B cell (primary cell): ENCODE results near the gene ATP8A2. TPM values are rescaled to one million over a fixed set of nuclear protein-coding genes. Genes with fewer than 3 reads are reported as not detected.

ENCODE experiments used
- ATAC-seq: fragments of 200-7000 bp; cut with Tn5 transposase; one replicate; pipeline ENCODE4 v1.10.0; 2021; ENCODE audit warnings: low read depth, mild to moderate bottlenecking, moderate number of reproducible peaks, moderate library complexity
- CTCF ChIA-PET: fragments of 350-600 bp; sonication (Branson Sonifier 250); formaldehyde crosslinking; loops from one replicate; lab custom pipeline; 2021; ENCODE audit warnings: antibody characterized with exemption, inconsistent platforms; lab: Charles Lee
- POLR2A ChIA-PET: fragments of 350-600 bp; sonication (Branson Sonifier 250); formaldehyde crosslinking; loops from one replicate; lab custom pipeline; 2021; ENCODE audit warnings: antibody characterized with exemption; lab: Charles Lee
- DNase-seq: peaks from one replicate; pipeline ENCODE4 v3.0.0; 2013
- H2AFZ ChIP-seq: 2 replicates; pipeline ENCODE4 v1.6.1; 2012; ENCODE audit warnings: mild to moderate bottlenecking, low read depth, low read length; ENCODE audit not compliant: insufficient read depth, poor library complexity, severe bottlenecking
- H3K27ac ChIP-seq, 2 donors: 1 replicate in 1 of 2; 2 replicates in 1 of 2; pipeline ENCODE4 v1.5.1; 2012 to 2013; ENCODE audit warnings: low read length in 2 of 2, mild to moderate bottlenecking in 2 of 2, moderate library complexity in 1 of 2
- H3K27me3 ChIP-seq, 4 experiments: fragments of 200-600 bp in 1 of 4; sonication (generic) in 1 of 4; replicated peaks in 1 of 4; 1 replicate in 2 of 4; 2 replicates in 2 of 4; pipeline versions ENCODE4 v1.6.1 to v1.7.0; 2013 to 2016; ENCODE audit warnings: low read length in 3 of 4, mild to moderate bottlenecking in 2 of 4, mixed read lengths in 1 of 4, moderate library complexity in 1 of 4; ENCODE audit not compliant: insufficient read depth in 4 of 4, control insufficient read depth in 3 of 4; ENCODE audit errors: control extremely low read depth in 1 of 4
- H3K36me3 ChIP-seq, 2 experiments: replicated peaks in 1 of 2; 1 replicate in 1 of 2; 2 replicates in 1 of 2; pipeline versions ENCODE4 v1.6.1 to v1.7.1; 2013; ENCODE audit warnings: low read length in 1 of 2; ENCODE audit not compliant: insufficient read depth in 2 of 2, control insufficient read depth in 1 of 2; ENCODE audit errors: control extremely low read depth in 1 of 2, extremely low read depth in 1 of 2
- H3K4me1 ChIP-seq, 2 donors: fragments of 200-600 bp in 1 of 2; sonication (generic) in 1 of 2; 1 replicate in 1 of 2; 2 replicates in 1 of 2; pipeline versions ENCODE4 v1.5.1 to v1.6.1; 2013 to 2017; ENCODE audit warnings: low read length in 2 of 2; ENCODE audit not compliant: control insufficient read depth in 2 of 2, insufficient read depth in 2 of 2
- H3K4me2 ChIP-seq: replicated peaks from 2 replicates; pipeline ENCODE3; 2012; ENCODE audit warnings: mild to moderate bottlenecking, low read depth, low read length; ENCODE audit not compliant: poor library complexity, severe bottlenecking
- H3K4me3 ChIP-seq, 5 experiments: fragments of 200-600 bp in 1 of 5; sonication (generic) in 1 of 5; 1 replicate in 3 of 5; 2 replicates in 2 of 5; pipeline versions ENCODE4 v1.5.1 to v1.7.0; 2011 to 2016; ENCODE audit warnings: low read length in 4 of 5, mild to moderate bottlenecking in 4 of 5, low read depth in 2 of 5, control low read depth in 1 of 5, moderate library complexity in 1 of 5; ENCODE audit not compliant: insufficient read depth in 1 of 5; ENCODE audit errors: control extremely low read depth in 1 of 5, extremely low read depth in 1 of 5
- H3K79me2 ChIP-seq: fragments of 200-600 bp; sonication (generic); one replicate; pipeline ENCODE4 v1.6.0; 2016; ENCODE audit warnings: low read length; ENCODE audit not compliant: control insufficient read depth, insufficient read depth
- H3K9ac ChIP-seq: fragments of 200-600 bp; sonication (generic); 2 replicates; pipeline ENCODE4 v1.6.1; 2017; ENCODE audit warnings: mild to moderate bottlenecking, low read length, moderate library complexity
- H3K9me3 ChIP-seq, 3 donors: one replicate each; pipeline versions ENCODE4 v1.6.1 to v1.7.1; 2013; ENCODE audit warnings: low read length in 2 of 3; ENCODE audit not compliant: control insufficient read depth in 2 of 3, insufficient read depth in 1 of 3; ENCODE audit errors: control extremely low read depth in 1 of 3
- H4K20me1 ChIP-seq: 2 replicates; pipeline ENCODE4 v1.6.0; 2012; ENCODE audit warnings: mild to moderate bottlenecking, low read length; ENCODE audit not compliant: insufficient read depth, control insufficient read depth, poor library complexity, severe bottlenecking
- H3K27ac Mint-ChIP-seq: one replicate; pipeline ENCODE4 v1.8.0; 2021; ENCODE audit warnings: mixed read lengths
- H3K27me3 Mint-ChIP-seq: one replicate; pipeline ENCODE4 v1.8.0; 2021; ENCODE audit warnings: mixed read lengths
- H3K4me1 Mint-ChIP-seq: one replicate; pipeline ENCODE4 v1.8.0; 2021; ENCODE audit warnings: mixed read lengths
- H3K4me3 Mint-ChIP-seq: one replicate; pipeline ENCODE4 v1.8.0; 2021; ENCODE audit warnings: mixed read lengths
- H3K9me3 Mint-ChIP-seq: one replicate; pipeline ENCODE4 v1.8.0; 2022; ENCODE audit warnings: mixed read lengths; ENCODE audit not compliant: insufficient read depth
- EZH2 ChIP-seq: IDR thresholded peaks from 2 replicates; pipeline ENCODE4 v1.6.1; 2012; ENCODE audit warnings: borderline replicate concordance, low read depth, mild to moderate bottlenecking, moderate library complexity, low read length; ENCODE audit not compliant: insufficient read depth, poor library complexity, severe bottlenecking
- WGBS: methylation state at CpG from one replicate; pipeline ENCODE4 v1.1.5; 2013; ENCODE audit warnings: missing lambda C conversion rate; ENCODE audit not compliant: insufficient coverage; 5-methylcytosine and 5-hydroxymethylcytosine counted together
- intact Hi-C: fragments of 100-400 bp; cut with micrococcal nuclease; formaldehyde crosslinking; loops from one replicate; pipeline ENCODE4 v1.10.0; 2022
- polyA plus RNA-seq: library from polyadenylated mRNA; depleted of rRNA; stranded (reverse); fragments of >200 nt; gene quantifications from 2 replicates; pipeline ENCODE4 v1.2.3, GENCODE V29; 2012
- total RNA-seq, 2 donors: library from RNA; stranded (reverse); fragments of 120-200 nt in 1 of 2; gene quantifications; 1 replicate in 1 of 2; 2 replicates in 1 of 2; pipeline versions ENCODE4 v1.2.3 to v1.2.4, GENCODE V29; 2013 to 2022
- TF ChIP-seq, protein P1 (sequence below): fragments of 200-600 bp; IDR thresholded peaks from one replicate; pipeline ENCODE4 v1.8.0; 2022; ENCODE audit warnings: antibody characterized with exemption, mild to moderate bottlenecking

ATP8A2 gene
- total and polyA plus RNA-seq, 2 donors (not counting 1 experiment from before 2014, with no cell fraction given), result not detected

DNA sequence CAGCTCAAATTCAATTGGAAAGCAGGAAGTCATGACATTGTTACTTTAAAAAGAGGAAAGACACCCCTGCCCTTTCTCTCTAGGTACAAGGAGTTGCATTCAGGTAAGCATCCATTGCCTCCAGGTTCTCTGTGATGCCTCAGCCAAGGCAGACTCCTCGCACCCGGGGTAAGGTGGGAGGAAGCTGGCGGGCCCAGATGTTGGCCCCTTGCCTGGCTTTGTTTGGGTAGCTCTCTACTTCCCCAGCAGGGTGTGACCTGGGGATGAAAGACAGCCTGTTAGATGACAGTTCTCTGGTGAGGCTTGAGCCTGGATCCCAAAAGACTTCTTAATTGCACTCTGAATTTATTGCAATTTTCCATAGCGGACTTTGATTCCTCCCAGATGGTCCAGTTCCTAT is 654.4 kb downstream of the ATP8A2 start:
- Mint-ChIP-seq H3K27me3 (peaks cover 16% of the 10 kb centered on the region), H3K4me3 (no peak overlapping the region), H3K9me3 (no peaks in the 10 kb centered on the region), H3K4me1 (no peaks in the 10 kb centered on the region), H3K27ac (no peak overlapping the region)
- no peaks in the 10 kb centered on the region for H3K27me3 ChIP-seq
- ATAC-seq (no peak), DNase-seq (no peak)
- no peaks in the 10 kb centered on the region for H3K4me1 ChIP-seq
- peaks cover 0 to 3% (median 0%) of the 10 kb centered on the region in 3 donors for H3K9me3 ChIP-seq
- no peak overlapping the region for H2AFZ ChIP-seq
- H3K79me2 ChIP-seq, result no peaks in the 10 kb centered on the region
- H3K36me3 ChIP-seq, result no peaks in the 10 kb centered on the region
- POLR2A ChIA-PET, result no interaction called here
- no peak overlapping the region for H3K4me3 ChIP-seq
- WGBS, result 91% methylated on average over 4 of the region's 4 CpGs
- CTCF ChIA-PET, result no interaction called here
- H3K9ac ChIP-seq, result no peak overlapping the region
- no peak overlapping the region for H3K4me2 ChIP-seq
- no peak overlapping the region for H3K27ac ChIP-seq
- H4K20me1 ChIP-seq, result no peaks in the 10 kb centered on the region
- TF ChIP-seq, protein P1, sequence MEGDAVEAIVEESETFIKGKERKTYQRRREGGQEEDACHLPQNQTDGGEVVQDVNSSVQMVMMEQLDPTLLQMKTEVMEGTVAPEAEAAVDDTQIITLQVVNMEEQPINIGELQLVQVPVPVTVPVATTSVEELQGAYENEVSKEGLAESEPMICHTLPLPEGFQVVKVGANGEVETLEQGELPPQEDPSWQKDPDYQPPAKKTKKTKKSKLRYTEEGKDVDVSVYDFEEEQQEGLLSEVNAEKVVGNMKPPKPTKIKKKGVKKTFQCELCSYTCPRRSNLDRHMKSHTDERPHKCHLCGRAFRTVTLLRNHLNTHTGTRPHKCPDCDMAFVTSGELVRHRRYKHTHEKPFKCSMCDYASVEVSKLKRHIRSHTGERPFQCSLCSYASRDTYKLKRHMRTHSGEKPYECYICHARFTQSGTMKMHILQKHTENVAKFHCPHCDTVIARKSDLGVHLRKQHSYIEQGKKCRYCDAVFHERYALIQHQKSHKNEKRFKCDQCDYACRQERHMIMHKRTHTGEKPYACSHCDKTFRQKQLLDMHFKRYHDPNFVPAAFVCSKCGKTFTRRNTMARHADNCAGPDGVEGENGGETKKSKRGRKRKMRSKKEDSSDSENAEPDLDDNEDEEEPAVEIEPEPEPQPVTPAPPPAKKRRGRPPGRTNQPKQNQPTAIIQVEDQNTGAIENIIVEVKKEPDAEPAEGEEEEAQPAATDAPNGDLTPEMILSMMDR, result no peak
- no peak for TF ChIP-seq EZH2
- intact Hi-C loops, result no loop called here

DNA sequence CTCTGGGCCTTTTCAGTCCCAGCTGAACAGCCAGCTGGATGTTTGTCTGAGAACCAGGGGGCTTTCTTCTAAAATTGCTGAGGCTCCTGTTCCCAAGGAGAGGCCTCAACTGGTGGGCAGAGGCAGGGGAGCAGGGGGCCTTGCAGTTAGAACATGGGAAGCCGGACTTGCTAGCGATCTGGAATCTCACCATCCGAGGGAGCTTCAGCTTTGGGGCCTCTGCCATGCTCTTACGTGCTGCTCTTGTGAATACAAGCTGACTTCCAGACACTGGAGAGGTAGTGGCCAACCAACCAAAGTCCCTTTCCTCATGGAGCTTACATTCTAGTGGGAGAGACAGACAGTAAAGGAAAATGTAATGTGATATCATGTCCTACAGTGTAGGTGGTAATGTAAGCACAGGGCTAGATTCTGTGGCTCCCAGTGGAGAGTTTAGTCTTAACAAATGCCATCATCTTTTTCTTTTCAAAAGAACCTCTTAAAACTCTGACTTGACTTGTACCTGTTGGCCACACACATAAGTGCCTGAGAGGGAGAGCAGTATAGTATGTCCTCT is 657.9 kb downstream of the ATP8A2 start:
- no peaks in the 10 kb centered on the region for H4K20me1 ChIP-seq
- DNase-seq (no peak), ATAC-seq (no peak)
- no peak overlapping the region for H3K4me3 ChIP-seq
- no peak overlapping the region for H3K27ac ChIP-seq
- H3K4me1 ChIP-seq, result no peaks in the 10 kb centered on the region
- H3K79me2 ChIP-seq, result no peaks in the 10 kb centered on the region
- no peak overlapping the region for H3K27ac Mint-ChIP-seq
- peaks cover 0 to 9% (median 0%) of the 10 kb centered on the region in 3 donors for H3K9me3 ChIP-seq
- WGBS, result 100% methylated on average over 2 of the region's 4 CpGs
- H3K4me1 Mint-ChIP-seq, result no peaks in the 10 kb centered on the region
- H2AFZ ChIP-seq, result no peak overlapping the region
- H3K9me3 Mint-ChIP-seq, result no peaks in the 10 kb centered on the region
- no peak overlapping the region for H3K4me2 ChIP-seq
- peaks cover 16% of the 10 kb centered on the region for H3K27me3 Mint-ChIP-seq
- H3K9ac ChIP-seq, result no peak overlapping the region
- no peak overlapping the region for H3K4me3 Mint-ChIP-seq
- no peaks in the 10 kb centered on the region for H3K27me3 ChIP-seq
- intact Hi-C loops, result no loop called here
- ChIA-PET CTCF (no interaction called here), POLR2A (interaction anchor here (0.6 kb wide), 1 partner anchor 581 kb away, joined by 4 read pairs; no protein-coding TSS in a partner anchor)
- no peaks in the 10 kb centered on the region for H3K36me3 ChIP-seq
- TF ChIP-seq, protein P1, result no peak
